ENCODE data around the gene ARID5B. TPM values are rescaled to one million over a fixed set of nuclear protein-coding genes. Genes with fewer than 3 reads are reported as not detected.

ARID5B gene
- total RNA-seq, 2 donors from 2014 or later = 65.5 to 93.8 TPM

GRCh38 chr10:61950449-61951143 lies 49.1 kb downstream of the ARID5B start:
- peaks cover 11% of the 10 kb centered on the region for H3K4me1 Mint-ChIP-seq
- H3K9me3 Mint-ChIP-seq = no peaks in the 10 kb centered on the region
- no peaks in the 10 kb centered on the region for H3K27me3 Mint-ChIP-seq
- H3K36me3 Mint-ChIP-seq (ENCODE audit: low read depth) = peaks cover 95% of the 10 kb centered on the region
- ATAC-seq (replicated peaks) = no peak
- H3K27ac Mint-ChIP-seq = no peak overlapping the region
- no peak overlapping the region for H3K4me3 Mint-ChIP-seq

- no peak overlapping the region for H3K4me3 Mint-ChIP-seq
- no peak overlapping the region for H3K27ac Mint-ChIP-seq
- peaks cover 97% of the 10 kb centered on the region for H3K36me3 Mint-ChIP-seq (ENCODE audit: low read depth)
- H3K27me3 Mint-ChIP-seq = no peaks in the 10 kb centered on the region
- H3K4me1 Mint-ChIP-seq = peaks cover 13% of the 10 kb centered on the region
- H3K9me3 Mint-ChIP-seq = no peaks in the 10 kb centered on the region
- no peak for ATAC-seq (replicated peaks)
Measured at GRCh38 chr10:61951144-61951483, 49.6 kb downstream of the ARID5B start.

GRCh38 chr10:61952028-61952674 lies 50.7 kb downstream of the ARID5B start:
- ATAC-seq (replicated peaks) = no peak
- Mint-ChIP-seq H3K36me3 (ENCODE audit: low read depth) (peaks cover 98% of the 10 kb centered on the region), H3K4me1 (peaks cover 19% of the 10 kb centered on the region), H3K27ac (no peak overlapping the region), H3K9me3 (no peaks in the 10 kb centered on the region), H3K4me3 (no peak overlapping the region), H3K27me3 (no peaks in the 10 kb centered on the region)

- H3K4me1 Mint-ChIP-seq = peaks cover 19% of the 10 kb centered on the region
- no peak overlapping the region for H3K4me3 Mint-ChIP-seq
- H3K9me3 Mint-ChIP-seq = no peaks in the 10 kb centered on the region
- no peak for ATAC-seq (replicated peaks)
- no peaks in the 10 kb centered on the region for H3K27me3 Mint-ChIP-seq
- peak overlapping the region; percentile 7 for H3K27ac Mint-ChIP-seq
- H3K36me3 Mint-ChIP-seq (ENCODE audit: low read depth) = peaks cover 98% of the 10 kb centered on the region
Measured at GRCh38 chr10:61953183-61953582, 51.7 kb downstream of the ARID5B start.

GRCh38 chr10:61957806-61958205 lies 56.3 kb downstream of the ARID5B start:
- H3K4me1 Mint-ChIP-seq = peaks cover 27% of the 10 kb centered on the region
- H3K27me3 Mint-ChIP-seq = no peaks in the 10 kb centered on the region
- H3K4me3 Mint-ChIP-seq = no peak overlapping the region
- no peaks in the 10 kb centered on the region for H3K9me3 Mint-ChIP-seq
- H3K27ac Mint-ChIP-seq = no peak overlapping the region
- peaks cover 85% of the 10 kb centered on the region for H3K36me3 Mint-ChIP-seq (ENCODE audit: low read depth)
- ATAC-seq (replicated peaks) = no peak

- Mint-ChIP-seq H3K27ac (peak overlapping the region; percentile 72), H3K36me3 (ENCODE audit: low read depth) (peaks cover 85% of the 10 kb centered on the region), H3K4me3 (peak overlapping the region; percentile 35), H3K27me3 (no peaks in the 10 kb centered on the region), H3K4me1 (peaks cover 30% of the 10 kb centered on the region), H3K9me3 (no peaks in the 10 kb centered on the region)
- no peak for ATAC-seq (replicated peaks)
Measured at GRCh38 chr10:61958311-61958710, 56.8 kb downstream of the ARID5B start.

- Mint-ChIP-seq H3K4me1 (peaks cover 32% of the 10 kb centered on the region), H3K4me3 (peak overlapping the region; percentile 35), H3K36me3 (ENCODE audit: low read depth) (peaks cover 85% of the 10 kb centered on the region), H3K9me3 (no peaks in the 10 kb centered on the region), H3K27ac (peak overlapping the region; percentile 72), H3K27me3 (no peaks in the 10 kb centered on the region)
- ATAC-seq (replicated peaks) = no peak
Measured at GRCh38 chr10:61958805-61959204, 57.3 kb downstream of the ARID5B start.

- H3K27me3 Mint-ChIP-seq = no peaks in the 10 kb centered on the region
- peaks cover 87% of the 10 kb centered on the region for H3K36me3 Mint-ChIP-seq (ENCODE audit: low read depth)
- no peaks in the 10 kb centered on the region for H3K9me3 Mint-ChIP-seq
- ATAC-seq (replicated peaks) = no peak
- H3K27ac Mint-ChIP-seq = peak overlapping the region; percentile 65
- H3K4me1 Mint-ChIP-seq = peaks cover 40% of the 10 kb centered on the region
- peak overlapping the region; percentile 35 for H3K4me3 Mint-ChIP-seq
Measured at GRCh38 chr10:61959814-61960213, 58.3 kb downstream of the ARID5B start.

GRCh38 chr10:61960396-61961120 lies 59.1 kb downstream of the ARID5B start:
- no peak for ATAC-seq (replicated peaks)
- Mint-ChIP-seq H3K27me3 (no peaks in the 10 kb centered on the region), H3K36me3 (ENCODE audit: low read depth) (peaks cover 83% of the 10 kb centered on the region), H3K9me3 (no peaks in the 10 kb centered on the region), H3K27ac (peak overlapping the region; percentile 65), H3K4me1 (peaks cover 40% of the 10 kb centered on the region), H3K4me3 (peak overlapping the region; percentile 56)

GRCh38 chr10:61961278-61961677 lies 59.8 kb downstream of the ARID5B start:
- H3K9me3 Mint-ChIP-seq = no peaks in the 10 kb centered on the region
- peaks cover 37% of the 10 kb centered on the region for H3K4me1 Mint-ChIP-seq
- H3K36me3 Mint-ChIP-seq (ENCODE audit: low read depth) = peaks cover 83% of the 10 kb centered on the region
- H3K4me3 Mint-ChIP-seq = peak overlapping the region; percentile 81
- peak overlapping the region; percentile 93 for H3K27ac Mint-ChIP-seq
- H3K27me3 Mint-ChIP-seq = no peaks in the 10 kb centered on the region
- ATAC-seq (replicated peaks) = peak; percentile 51

GRCh38 chr10:61962971-61963370 lies 61.5 kb downstream of the ARID5B start:
- no peak for ATAC-seq (replicated peaks)
- Mint-ChIP-seq H3K4me1 (peaks cover 38% of the 10 kb centered on the region), H3K27ac (peak overlapping the region; percentile 93), H3K27me3 (no peaks in the 10 kb centered on the region), H3K9me3 (no peaks in the 10 kb centered on the region), H3K36me3 (ENCODE audit: low read depth) (peaks cover 83% of the 10 kb centered on the region), H3K4me3 (peak overlapping the region; percentile 81)

- Mint-ChIP-seq H3K36me3 (ENCODE audit: low read depth) (peaks cover 83% of the 10 kb centered on the region), H3K9me3 (no peaks in the 10 kb centered on the region), H3K4me3 (peak overlapping the region; percentile 81), H3K27me3 (no peaks in the 10 kb centered on the region), H3K27ac (peak overlapping the region; percentile 93), H3K4me1 (peaks cover 35% of the 10 kb centered on the region)
- ATAC-seq (replicated peaks) = no peak
Measured at GRCh38 chr10:61963669-61964058, 62.2 kb downstream of the ARID5B start.

- H3K27me3 Mint-ChIP-seq = no peaks in the 10 kb centered on the region
- H3K4me1 Mint-ChIP-seq = peaks cover 35% of the 10 kb centered on the region
- H3K4me3 Mint-ChIP-seq = peak overlapping the region; percentile 81
- ATAC-seq (replicated peaks) = no peak
- H3K27ac Mint-ChIP-seq = peak overlapping the region; percentile 93
- no peaks in the 10 kb centered on the region for H3K9me3 Mint-ChIP-seq
- H3K36me3 Mint-ChIP-seq (ENCODE audit: low read depth) = peaks cover 83% of the 10 kb centered on the region
Measured at GRCh38 chr10:61964059-61964709, 62.7 kb downstream of the ARID5B start.

GRCh38 chr10:61964949-61965702 lies 63.6 kb downstream of the ARID5B start:
- Mint-ChIP-seq H3K27me3 (no peaks in the 10 kb centered on the region), H3K27ac (peak overlapping the region; percentile 93)
- ATAC-seq (replicated peaks) = peak; percentile 84

More at GRCh38 chr10:61964949-61965702, 63.6 kb downstream of the ARID5B start:
- Mint-ChIP-seq H3K4me3 (peak overlapping the region; percentile 81), H3K36me3 (ENCODE audit: low read depth) (peaks cover 85% of the 10 kb centered on the region), H3K4me1 (peaks cover 35% of the 10 kb centered on the region), H3K9me3 (no peaks in the 10 kb centered on the region)
